Natural killer cell (primary cell): ENCODE results near the gene RFX2. TPM values are rescaled to one million over a fixed set of nuclear protein-coding genes. Genes with fewer than 3 reads are reported as not detected.
"Not testable (repeated sequence)": the region's sequence is repeated elsewhere in the genome, so short reads cannot be mapped to it uniquely, and the experiment has no call there.

Source experiments
- ATAC-seq, 3 donors: fragments of 150-1000 bp in 2 of 3; fragments of 200-7000 bp in 1 of 3; cut with Tn5 transposase; 1 replicate in 1 of 3; 2 replicates in 2 of 3; pipeline ENCODE4 v1.10.0; 2021; ENCODE audit warnings: mild to moderate bottlenecking in 2 of 3, moderate library complexity in 2 of 3
- DNase-seq, 2 donors: peaks; one replicate each; pipeline versions ENCODE4 v3.0.0 to v3.0.0-alpha.2; 2013 to 2021; ENCODE audit warnings: mixed read lengths in 1 of 2
- H3K27ac ChIP-seq: one replicate; pipeline ENCODE4 v1.5.1; 2013; ENCODE audit warnings: mild to moderate bottlenecking, low read length
- H3K27me3 ChIP-seq: one replicate; pipeline ENCODE4 v1.6.1; 2013; ENCODE audit warnings: low read length; ENCODE audit not compliant: control insufficient read depth, insufficient read depth
- H3K36me3 ChIP-seq: one replicate; pipeline ENCODE4 v1.6.1; 2013; ENCODE audit warnings: low read length; ENCODE audit not compliant: control insufficient read depth, insufficient read depth
- H3K4me1 ChIP-seq: one replicate; pipeline ENCODE4 v1.6.1; 2013; ENCODE audit warnings: low read length; ENCODE audit not compliant: control insufficient read depth, insufficient read depth
- H3K4me3 ChIP-seq: one replicate; pipeline ENCODE4 v1.5.1; 2013; ENCODE audit warnings: low read length
- H3K9me3 ChIP-seq: one replicate; pipeline ENCODE4 v1.6.1; 2013; ENCODE audit warnings: low read length; ENCODE audit not compliant: control insufficient read depth, insufficient read depth
- H3K27ac Mint-ChIP-seq, 2 donors: one replicate each; pipeline ENCODE4 v1.8.0; 2022; ENCODE audit warnings: mild to moderate bottlenecking in 2 of 2, mixed read lengths in 2 of 2, moderate library complexity in 1 of 2
- H3K27me3 Mint-ChIP-seq, 2 donors: one replicate each; pipeline ENCODE4 v1.8.0; 2022; ENCODE audit warnings: low read depth in 2 of 2, mixed read lengths in 2 of 2
- H3K36me3 Mint-ChIP-seq: one replicate; pipeline ENCODE4 v1.8.0; 2022; ENCODE audit warnings: mixed read lengths
- H3K4me1 Mint-ChIP-seq, 2 donors: one replicate each; pipeline ENCODE4 v1.8.0; 2022; ENCODE audit warnings: mixed read lengths in 2 of 2
- H3K4me3 Mint-ChIP-seq: one replicate; pipeline ENCODE4 v1.8.0; 2022; ENCODE audit warnings: mild to moderate bottlenecking, moderate library complexity, mixed read lengths
- H3K9me3 Mint-ChIP-seq, 2 donors: one replicate each; pipeline ENCODE4 v1.8.0; 2022; ENCODE audit warnings: mixed read lengths in 2 of 2
- WGBS: methylation state at CpG from one replicate; pipeline ENCODE4 v1.1.7; 2013; ENCODE audit warnings: missing lambda C conversion rate; ENCODE audit not compliant: insufficient coverage; 5-methylcytosine and 5-hydroxymethylcytosine counted together
- intact Hi-C: fragments of 100-400 bp; cut with micrococcal nuclease; formaldehyde crosslinking; loops from one replicate; pipeline ENCODE4 v1.14.2; 2022
- total RNA-seq, 4 donors: library from RNA; stranded (reverse); fragments of 120-200 nt in 1 of 4; gene quantifications; one replicate each; pipeline versions ENCODE4 v1.2.3 to v1.2.4, GENCODE V29; 2013 to 2022
- TF ChIP-seq, protein P1 (sequence below): fragments of 200-600 bp; IDR thresholded peaks from one replicate; pipeline ENCODE4 v1.8.0; 2022; ENCODE audit warnings: antibody characterized with exemption

RFX2 gene
- total RNA-seq, 3 donors from 2014 or later (not counting 1 experiment from before 2014, with no cell fraction given) = 2.4 to 4.6 (median 4.1) TPM

DNA sequence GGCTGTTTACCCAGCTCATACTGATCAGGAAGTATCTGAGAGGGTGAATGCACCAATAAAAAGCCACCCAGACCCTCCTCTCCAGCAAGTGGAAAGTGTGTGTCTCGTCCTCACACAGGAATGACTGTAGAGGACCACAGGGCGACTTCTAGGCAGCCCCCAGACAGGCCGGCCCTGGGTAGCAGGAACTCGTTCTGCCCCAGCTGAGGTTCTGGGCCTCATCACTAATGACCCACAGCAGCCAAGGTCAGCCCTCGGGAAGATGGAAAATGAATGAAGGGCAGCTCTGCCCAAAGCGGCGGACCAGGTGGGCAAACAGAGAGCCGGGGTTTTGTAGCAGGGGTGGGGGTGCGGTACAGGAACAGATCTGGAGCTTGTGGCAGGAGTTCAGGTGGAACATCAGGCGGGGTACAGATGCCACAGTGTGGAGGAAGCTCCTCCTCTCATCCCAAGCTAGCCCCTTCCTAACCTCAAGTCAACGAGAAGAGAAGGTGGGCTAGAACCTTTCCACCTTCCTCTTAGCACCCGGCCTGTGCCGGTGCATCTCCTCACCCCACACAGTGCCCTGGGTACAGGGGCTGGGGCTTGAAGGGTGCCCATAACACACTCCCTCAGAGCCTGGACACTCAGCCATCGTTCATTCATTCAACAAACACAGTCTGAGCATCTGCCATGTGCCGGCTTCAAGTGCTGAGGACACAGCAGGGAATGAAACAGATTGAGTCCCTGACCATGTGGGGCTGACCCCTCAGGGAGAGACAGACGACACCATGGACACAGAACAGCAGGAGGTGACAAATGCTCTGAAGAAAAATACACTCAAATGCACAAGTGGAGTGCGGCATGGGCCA is 36.2 kb downstream of the RFX2 start:
- no peak for ATAC-seq
- Mint-ChIP-seq H3K4me1 (peaks cover 8 to 17% of the 10 kb centered on the region in 2 donors), H3K27ac (peak overlapping the region in 1 of 2 donors; percentile 6)

GRCh38 chr19:6073233-6073632 is 37.1 kb downstream of the RFX2 start:
- DNase-seq, H3K4me1 ChIP-seq, intact Hi-C loops, H3K36me3 Mint-ChIP-seq, H3K27me3 Mint-ChIP-seq, H3K27ac Mint-ChIP-seq, H3K4me3 ChIP-seq, H3K27me3 ChIP-seq, ATAC-seq, H3K9me3 ChIP-seq, H3K36me3 ChIP-seq, H3K9me3 Mint-ChIP-seq, H3K27ac ChIP-seq, H3K4me3 Mint-ChIP-seq: not testable (repeated sequence)
- peaks cover 8 to 17% of the 10 kb centered on the region in 2 donors for H3K4me1 Mint-ChIP-seq
- 95% methylated on average over 9 of the region's 10 CpGs for WGBS

More for the DNA sequence above, 36.2 kb downstream of the RFX2 start:
- DNase-seq = no peak
- intact Hi-C loops = no loop called here
- Histone ChIP-seq H3K27ac (no peak overlapping the region), H3K27me3 (no peaks in the 10 kb centered on the region), H3K4me1 (no peaks in the 10 kb centered on the region), H3K36me3 (no peaks in the 10 kb centered on the region), H3K9me3 (no peaks in the 10 kb centered on the region), H3K4me3 (no peak overlapping the region)
- Mint-ChIP-seq H3K36me3 (peaks cover 6% of the 10 kb centered on the region), H3K9me3 (peaks cover 0 to 2% of the 10 kb centered on the region in 2 donors), H3K4me3 (no peak overlapping the region), H3K27me3 (peaks cover 8 to 9% of the 10 kb centered on the region in 2 donors)
- TF ChIP-seq, protein P1, sequence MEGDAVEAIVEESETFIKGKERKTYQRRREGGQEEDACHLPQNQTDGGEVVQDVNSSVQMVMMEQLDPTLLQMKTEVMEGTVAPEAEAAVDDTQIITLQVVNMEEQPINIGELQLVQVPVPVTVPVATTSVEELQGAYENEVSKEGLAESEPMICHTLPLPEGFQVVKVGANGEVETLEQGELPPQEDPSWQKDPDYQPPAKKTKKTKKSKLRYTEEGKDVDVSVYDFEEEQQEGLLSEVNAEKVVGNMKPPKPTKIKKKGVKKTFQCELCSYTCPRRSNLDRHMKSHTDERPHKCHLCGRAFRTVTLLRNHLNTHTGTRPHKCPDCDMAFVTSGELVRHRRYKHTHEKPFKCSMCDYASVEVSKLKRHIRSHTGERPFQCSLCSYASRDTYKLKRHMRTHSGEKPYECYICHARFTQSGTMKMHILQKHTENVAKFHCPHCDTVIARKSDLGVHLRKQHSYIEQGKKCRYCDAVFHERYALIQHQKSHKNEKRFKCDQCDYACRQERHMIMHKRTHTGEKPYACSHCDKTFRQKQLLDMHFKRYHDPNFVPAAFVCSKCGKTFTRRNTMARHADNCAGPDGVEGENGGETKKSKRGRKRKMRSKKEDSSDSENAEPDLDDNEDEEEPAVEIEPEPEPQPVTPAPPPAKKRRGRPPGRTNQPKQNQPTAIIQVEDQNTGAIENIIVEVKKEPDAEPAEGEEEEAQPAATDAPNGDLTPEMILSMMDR = no peak
- WGBS = 90% methylated on average over 17 of the region's 17 CpGs

DNA sequence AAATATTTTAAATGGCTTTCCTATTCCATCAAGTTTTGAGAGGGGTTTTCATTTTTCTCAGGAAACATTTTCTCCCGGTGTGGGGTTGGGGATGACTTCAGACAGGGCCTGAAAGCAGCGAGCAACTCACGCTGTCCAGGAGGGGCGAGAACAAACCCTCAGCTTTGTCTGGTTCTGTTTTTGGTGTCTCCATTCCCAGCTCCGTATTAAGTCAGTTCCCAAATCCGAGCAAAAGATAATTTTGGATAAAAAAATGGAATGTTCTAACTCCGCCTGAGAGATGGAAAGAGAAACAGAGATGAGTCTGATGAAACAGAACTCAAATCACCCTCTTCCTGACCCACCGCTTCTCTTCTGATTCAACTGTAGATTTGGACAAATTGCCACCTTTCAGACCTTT is 38.4 kb downstream of the RFX2 start:
- Histone ChIP-seq H3K36me3 (no peaks in the 10 kb centered on the region), H3K4me1 (no peaks in the 10 kb centered on the region), H3K9me3 (no peaks in the 10 kb centered on the region), H3K27me3 (no peaks in the 10 kb centered on the region), H3K27ac (no peak overlapping the region), H3K4me3 (no peak overlapping the region)
- Mint-ChIP-seq H3K27me3 (peaks cover 6 to 11% of the 10 kb centered on the region in 2 donors), H3K36me3 (peaks cover 6% of the 10 kb centered on the region), H3K4me1 (peaks cover 12 to 23% of the 10 kb centered on the region in 2 donors), H3K27ac (no peak overlapping the region), H3K9me3 (peaks cover 0 to 2% of the 10 kb centered on the region in 2 donors), H3K4me3 (no peak overlapping the region)
- intact Hi-C loops = no loop called here
- TF ChIP-seq, protein P1 = no peak
- ATAC-seq = no peak
- WGBS = 92% methylated on average over 8 of the region's 8 CpGs
- DNase-seq = no peak

DNA sequence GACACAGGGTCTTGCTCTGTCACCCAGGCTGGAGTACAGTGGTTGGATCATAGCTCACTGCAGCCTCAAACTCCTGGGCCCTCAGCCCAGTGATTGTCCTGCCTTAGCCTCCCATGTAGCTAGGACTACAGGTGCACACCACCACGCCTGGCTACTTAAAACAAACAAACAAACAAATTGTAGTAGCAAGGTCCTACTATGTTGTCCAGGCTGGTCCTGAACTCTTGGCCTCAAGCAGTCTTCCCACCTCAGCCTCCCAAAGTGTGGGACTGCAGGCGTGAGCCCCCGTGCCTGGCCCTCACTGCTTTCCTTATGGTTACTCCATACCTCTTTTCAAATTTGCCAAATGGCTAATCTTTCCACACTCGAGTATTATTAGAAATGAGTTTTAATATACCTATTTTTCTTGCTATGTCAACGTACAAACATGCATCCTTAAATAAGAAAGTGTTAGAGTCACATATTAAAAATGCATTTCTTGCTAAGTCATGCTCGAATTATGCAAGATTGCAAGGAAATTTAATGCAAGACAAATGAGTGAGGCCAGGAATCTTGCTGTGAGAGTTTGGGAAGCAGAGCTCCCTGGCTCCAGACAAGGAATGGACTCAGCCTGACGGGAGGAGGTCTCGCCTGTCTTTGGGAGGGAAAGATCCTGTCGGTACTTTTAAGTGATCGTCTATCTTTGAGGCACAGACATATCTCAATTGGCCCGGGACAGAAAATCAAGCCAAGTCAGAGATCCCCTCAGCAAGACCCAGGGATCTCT is 39.4 kb downstream of the RFX2 start:
- H3K4me3 Mint-ChIP-seq = no peak overlapping the region
- Histone ChIP-seq H3K4me3 (no peak overlapping the region), H3K27me3 (no peaks in the 10 kb centered on the region), H3K27ac (no peak overlapping the region), H3K36me3 (no peaks in the 10 kb centered on the region), H3K9me3 (no peaks in the 10 kb centered on the region), H3K4me1 (peaks cover 9% of the 10 kb centered on the region)
- peaks cover 6 to 15% of the 10 kb centered on the region in 2 donors for H3K27me3 Mint-ChIP-seq
- intact Hi-C loops = no loop called here
- H3K36me3 Mint-ChIP-seq = peaks cover 6% of the 10 kb centered on the region
- H3K4me1 Mint-ChIP-seq = peaks cover 22 to 32% of the 10 kb centered on the region in 2 donors
- H3K9me3 Mint-ChIP-seq = peaks cover 0 to 2% of the 10 kb centered on the region in 2 donors
- 95% methylated on average over 10 of the region's 11 CpGs for WGBS
- DNase-seq (no peak), ATAC-seq (no peak)
- TF ChIP-seq, protein P1 = no peak
- peak overlapping the region; percentile 21 to 89 for H3K27ac Mint-ChIP-seq
